Transverse colon (tissue), 4 donors: ENCODE data around the gene SPAG8. TPM values are rescaled to one million over a fixed set of nuclear protein-coding genes. Genes with fewer than 3 reads are reported as not detected.

Experiments used
- DNase-seq: peaks from one replicate; pipeline ENCODE4 v3.0.0-alpha.2; 2019
- H3K27ac ChIP-seq, 4 donors: fragments of 200-600 bp; sonication (generic); 2 replicates each; pipeline ENCODE4 v1.5.1; 2016 to 2018; ENCODE audit warnings: inconsistent platforms in 4 of 4
- H3K27me3 ChIP-seq: fragments of 200-600 bp; sonication (generic); 2 replicates; pipeline ENCODE4 v1.5.1; 2017; ENCODE audit warnings: inconsistent platforms
- H3K36me3 ChIP-seq, 4 donors: fragments of 200-600 bp; sonication (generic); 2 replicates each; pipeline ENCODE4 v1.5.1; 2017 to 2019; ENCODE audit warnings: inconsistent platforms in 4 of 4
- H3K4me1 ChIP-seq, 4 donors: fragments of 200-600 bp; sonication (generic); 2 replicates each; pipeline ENCODE4 v1.5.1; 2017 to 2020; ENCODE audit warnings: inconsistent platforms in 4 of 4
- H3K4me3 ChIP-seq, 4 donors: fragments of 200-600 bp; sonication (generic); 1 replicate in 1 of 4; 2 replicates in 3 of 4; pipeline versions ENCODE4 v1.5.1 to v1.6.1; 2017 to 2019; ENCODE audit warnings: inconsistent platforms in 4 of 4
- H3K9me3 ChIP-seq, 2 donors: fragments of 200-600 bp; sonication (generic); 2 replicates each; pipeline ENCODE4 v1.5.1; 2017 to 2019; ENCODE audit warnings: inconsistent platforms in 2 of 2
- CTCF ChIP-seq, 5 experiments: fragments of 200-600 bp in 3 of 5; fragments of 450-650 bp in 2 of 5; sonication (generic) in 3 of 5; IDR thresholded peaks; 1 replicate in 2 of 5; 2 replicates in 3 of 5; pipeline ENCODE4 v1.5.1; 2016 to 2017; ENCODE audit warnings: antibody characterized with exemption in 5 of 5, inconsistent platforms in 3 of 5, mild to moderate bottlenecking in 2 of 5, moderate library complexity in 1 of 5
- EP300 ChIP-seq: sonication (generic); formaldehyde crosslinking; IDR thresholded peaks from one replicate; pipeline ENCODE4 v1.6.1; 2017; ENCODE audit warnings: antibody characterized with exemption, low read depth
- POLR2A ChIP-seq: fragments of 450-650 bp; IDR thresholded peaks from one replicate; pipeline ENCODE4 v1.6.1; 2016; ENCODE audit warnings: antibody characterized with exemption, mild to moderate bottlenecking, moderate library complexity
- POLR2AphosphoS5 ChIP-seq, 3 donors: sonication (generic); formaldehyde crosslinking; IDR thresholded peaks; one replicate each; pipeline ENCODE4 v1.6.1; 2016; ENCODE audit warnings: antibody characterized with exemption in 3 of 3
- WGBS, 2 donors: methylation state at CpG; one replicate each; pipeline ENCODE4 v1.1.5; 2018; ENCODE audit warnings: low coverage in 1 of 2; 5-methylcytosine and 5-hydroxymethylcytosine counted together
- in situ Hi-C, 4 donors: fragments of 200-750 bp; cut with MboI; loops; one replicate each; pipeline versions ENCODE4 v1.15.0 to v1.15.1; 2017; ENCODE audit warnings: low sequenced_read_pairs in 3 of 4, low pct_ligation_motif_present in 1 of 4, low pct_unique_long_range_greater_than_20kb in 1 of 4
- intact Hi-C: fragments of 100-400 bp; cut with DNase I; formaldehyde crosslinking; loops from one replicate; pipeline ENCODE4 v1.15.1; 2023; ENCODE audit warnings: low total_unique reads
- total RNA-seq, 4 donors: library from RNA; depleted of rRNA; stranded (reverse); fragments of >200 nt; gene quantifications; one replicate each; pipeline ENCODE4 v1.1.0, GENCODE V29; 2016

The SPAG8 gene
- total RNA-seq, 4 donors from 2014 or later: 0.41 to 3.0 (median 1.9) TPM; not detected in 1

DNA sequence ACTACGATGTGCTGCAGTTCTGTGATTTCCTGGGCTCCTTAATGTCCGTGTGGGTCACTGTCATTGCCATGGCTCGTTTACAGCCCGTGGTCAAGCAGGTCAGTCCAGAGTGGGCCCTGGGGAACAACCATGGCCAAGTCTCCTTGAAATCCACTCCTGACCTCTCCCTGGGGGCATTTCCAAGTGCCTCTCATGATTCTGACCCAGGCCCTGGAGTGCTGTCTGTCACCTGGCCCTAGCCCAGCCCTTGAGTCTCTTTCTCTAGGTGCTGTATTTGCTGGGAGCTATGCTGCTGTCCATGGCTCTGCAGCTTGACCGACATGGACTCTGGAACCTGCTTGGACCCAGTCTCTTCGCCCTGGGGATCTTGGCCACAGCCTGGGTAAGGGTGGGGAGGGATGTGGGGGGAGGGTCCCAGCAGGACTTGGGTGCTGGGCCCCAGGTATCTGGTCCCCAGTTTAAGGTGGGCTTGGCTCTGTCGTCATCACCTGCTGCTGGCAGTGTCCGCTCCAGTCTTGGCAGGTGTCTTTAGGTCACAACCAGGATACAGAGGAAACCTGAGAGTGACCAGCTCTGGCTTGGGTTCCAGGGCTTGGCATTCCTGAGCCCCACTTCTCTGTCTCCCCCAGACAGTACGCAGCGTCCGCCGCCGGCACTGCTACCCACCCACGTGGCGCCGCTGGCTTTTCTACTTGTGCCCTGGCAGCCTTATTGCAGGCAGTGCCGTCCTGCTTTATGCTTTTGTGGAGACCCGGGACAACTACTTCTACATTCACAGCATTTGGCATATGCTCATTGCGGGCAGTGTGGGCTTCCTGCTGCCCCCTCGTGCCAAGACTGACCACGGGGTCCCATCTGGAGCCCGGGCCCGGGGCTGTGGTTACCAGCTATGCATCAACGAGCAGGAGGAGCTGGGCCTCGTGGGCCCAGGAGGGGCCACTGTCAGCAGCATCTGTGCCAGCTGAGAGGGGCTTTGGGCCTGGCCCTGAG lies 41.1 kb upstream of the SPAG8 start:
- in situ Hi-C loops: no loop called here
- Histone ChIP-seq H3K36me3 (no peaks in the 10 kb centered on the region), H3K27ac (no peak overlapping the region), H3K27me3 (no peaks in the 10 kb centered on the region), H3K4me1 (no peaks in the 10 kb centered on the region), H3K4me3 (no peak overlapping the region), H3K9me3 (no peaks in the 10 kb centered on the region)
- TF ChIP-seq EP300 (no peak), POLR2A (no peak), CTCF (IDR thresholded peaks at IDR 0.05) (no peak), POLR2AphosphoS5 (IDR thresholded peaks at IDR 0.05) (no peak)
- WGBS, 2 donors: 60 to 86% methylated on average over 1 to 22 of the region's 25 CpGs
- intact Hi-C loops: no loop called here
- no peak for DNase-seq

GRCh38 chr9:35852267-35852815 lies 40.3 kb upstream of the SPAG8 start:
- Histone ChIP-seq H3K27me3 (no peaks in the 10 kb centered on the region), H3K36me3 (no peaks in the 10 kb centered on the region), H3K4me3 (no peak overlapping the region), H3K9me3 (no peaks in the 10 kb centered on the region), H3K27ac (no peak overlapping the region), H3K4me1 (peaks cover 0 to 7% (median 3%) of the 10 kb centered on the region in 4 donors)
- intact Hi-C loops (no loop called here), in situ Hi-C loops (no loop called here)
- TF ChIP-seq EP300 (no peak), POLR2A (no peak), POLR2AphosphoS5 (IDR thresholded peaks at IDR 0.05) (no peak), CTCF (IDR thresholded peaks at IDR 0.05) (no peak)
- DNase-seq: no peak
- WGBS, 2 donors: 78 to 80% methylated on average over 2 of the region's 2 CpGs

GRCh38 chr9:35847792-35848572 lies 35.9 kb upstream of the SPAG8 start:
- no peak overlapping the region for H3K4me3 ChIP-seq
- H3K27ac ChIP-seq: peak overlapping the region; percentile 20 to 69 (median 50)

More at GRCh38 chr9:35847792-35848572, 35.9 kb upstream of the SPAG8 start:
- Histone ChIP-seq H3K36me3 (no peaks in the 10 kb centered on the region), H3K9me3 (no peaks in the 10 kb centered on the region), H3K4me1 (peaks cover 11 to 32% (median 19%) of the 10 kb centered on the region in 4 donors), H3K27me3 (no peaks in the 10 kb centered on the region)
- 60 to 76% methylated on average over 2 to 4 of the region's 4 CpGs for WGBS, 2 donors
- DNase-seq: no peak
- TF ChIP-seq POLR2A: no peak
- no peak for TF ChIP-seq EP300
- TF ChIP-seq CTCF (IDR thresholded peaks at IDR 0.05): no peak
- TF ChIP-seq POLR2AphosphoS5 (IDR thresholded peaks at IDR 0.05): no peak
- intact Hi-C loops (no loop called here), in situ Hi-C loops (no loop called here)
